MM.1S (cell line): Measurements from ENCODE around the gene SLC5A3.

Experiments
- EZH2 ChIP-seq: fragments of 300-600 bp; sonication (generic); optimal IDR thresholded peaks from 2 replicates; pipeline ENCODE3; 2017; ENCODE audit warnings: low read depth, mild to moderate bottlenecking, antibody characterized with exemption, low read length, mixed read lengths
- TF ChIP-seq, protein P1 (sequence below): fragments of 300-600 bp; sonication (generic); IDR thresholded peaks from 2 replicates; pipeline ENCODE4 v1.5.1; 2016; ENCODE audit warnings: antibody characterized with exemption, low read length, mixed read lengths

DNA sequence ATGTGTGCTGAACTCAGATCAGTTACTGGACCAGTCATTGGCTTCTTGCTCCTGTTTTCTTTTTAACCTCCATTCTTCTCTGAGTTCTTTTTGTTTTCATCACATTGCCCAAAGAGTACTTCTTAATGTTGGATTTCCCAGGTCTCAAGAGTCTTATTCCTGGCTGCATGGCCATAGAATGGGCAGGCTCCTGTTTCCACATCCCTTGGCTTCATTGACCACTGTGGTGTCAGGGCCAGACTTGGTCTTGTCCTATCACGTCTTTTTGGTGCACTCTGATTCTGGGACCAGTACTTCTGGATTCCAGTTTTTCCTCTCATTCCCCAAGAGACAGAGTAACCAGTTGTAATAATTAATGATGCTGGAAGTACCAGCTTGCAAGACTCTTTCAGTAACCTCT, 41.8 kb downstream of the SLC5A3 start:
- no peak for TF ChIP-seq EZH2
- TF ChIP-seq, protein P1, sequence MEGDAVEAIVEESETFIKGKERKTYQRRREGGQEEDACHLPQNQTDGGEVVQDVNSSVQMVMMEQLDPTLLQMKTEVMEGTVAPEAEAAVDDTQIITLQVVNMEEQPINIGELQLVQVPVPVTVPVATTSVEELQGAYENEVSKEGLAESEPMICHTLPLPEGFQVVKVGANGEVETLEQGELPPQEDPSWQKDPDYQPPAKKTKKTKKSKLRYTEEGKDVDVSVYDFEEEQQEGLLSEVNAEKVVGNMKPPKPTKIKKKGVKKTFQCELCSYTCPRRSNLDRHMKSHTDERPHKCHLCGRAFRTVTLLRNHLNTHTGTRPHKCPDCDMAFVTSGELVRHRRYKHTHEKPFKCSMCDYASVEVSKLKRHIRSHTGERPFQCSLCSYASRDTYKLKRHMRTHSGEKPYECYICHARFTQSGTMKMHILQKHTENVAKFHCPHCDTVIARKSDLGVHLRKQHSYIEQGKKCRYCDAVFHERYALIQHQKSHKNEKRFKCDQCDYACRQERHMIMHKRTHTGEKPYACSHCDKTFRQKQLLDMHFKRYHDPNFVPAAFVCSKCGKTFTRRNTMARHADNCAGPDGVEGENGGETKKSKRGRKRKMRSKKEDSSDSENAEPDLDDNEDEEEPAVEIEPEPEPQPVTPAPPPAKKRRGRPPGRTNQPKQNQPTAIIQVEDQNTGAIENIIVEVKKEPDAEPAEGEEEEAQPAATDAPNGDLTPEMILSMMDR, result no peak
